Caco-2 (cell line): ENCODE results near the gene MCM3AP. TPM values are rescaled to one million over a fixed set of nuclear protein-coding genes. Genes with fewer than 3 reads are reported as not detected.

Source experiments
- BruUV-seq: library from RNA; stranded (reverse); fragments of 400-500 nt; replicated peaks from 2 replicates; lab custom pipeline; 2021; lab: Mats Ljungman, UMichigan
- CTCF ChIA-PET: fragments of 300-600 bp; sonication (Branson Sonifier 250); formaldehyde crosslinking; loops from one replicate; lab custom pipeline; 2022; ENCODE audit warnings: antibody characterized with exemption; lab: Charles Lee
- POLR2A ChIA-PET: fragments of 300-600 bp; sonication (Branson Sonifier 250); formaldehyde crosslinking; loops from one replicate; lab custom pipeline; 2022; ENCODE audit warnings: antibody characterized with exemption; lab: Charles Lee
- DNase-seq, 2 experiments: peaks; one replicate each; pipeline versions ENCODE4 v3.0.0 to v3.0.0-alpha.2; 2020 to 2022
- H3K27me3 ChIP-seq: replicated peaks from 2 replicates; pipeline ENCODE4 v1.6.0; 2011; ENCODE audit warnings: low read length; ENCODE audit not compliant: control insufficient read depth, insufficient read depth
- H3K36me3 ChIP-seq: 2 replicates; pipeline ENCODE4 v1.5.1; 2011; ENCODE audit warnings: low read length; ENCODE audit not compliant: control insufficient read depth, insufficient read depth
- H3K4me1 ChIP-seq: fragments of 250-450 bp; sonication (Bioruptor Pico); 2 replicates; pipeline ENCODE4 v1.5.1; 2020; ENCODE audit warnings: mild to moderate bottlenecking
- H3K4me3 ChIP-seq: 2 replicates; pipeline ENCODE4 v1.5.1; 2011; ENCODE audit warnings: low read depth, mild to moderate bottlenecking, control low read depth, low read length
- H3K9me3 ChIP-seq: fragments of 250-450 bp; sonication (Bioruptor Pico); 2 replicates; pipeline ENCODE4 v1.5.1; 2020; ENCODE audit warnings: mild to moderate bottlenecking, moderate library complexity
- H3K27ac Mint-ChIP-seq: one replicate; pipeline ENCODE4 v1.8.0; 2022; ENCODE audit warnings: mixed read lengths; ENCODE audit not compliant: unreplicated experiment
- H3K27me3 Mint-ChIP-seq: one replicate; pipeline ENCODE4 v1.8.0; 2022; ENCODE audit warnings: mixed read lengths; ENCODE audit not compliant: insufficient read depth, unreplicated experiment
- H3K36me3 Mint-ChIP-seq: one replicate; pipeline ENCODE4 v1.8.0; 2022; ENCODE audit warnings: mild to moderate bottlenecking, mixed read lengths; ENCODE audit not compliant: insufficient read depth, unreplicated experiment
- H3K4me1 Mint-ChIP-seq: one replicate; pipeline ENCODE4 v1.8.0; 2022; ENCODE audit warnings: low read depth, mixed read lengths; ENCODE audit not compliant: unreplicated experiment
- H3K4me3 Mint-ChIP-seq: one replicate; pipeline ENCODE4 v1.8.0; 2022; ENCODE audit warnings: mild to moderate bottlenecking, moderate library complexity, mixed read lengths; ENCODE audit not compliant: unreplicated experiment
- H3K9me3 Mint-ChIP-seq: one replicate; pipeline ENCODE4 v1.8.0; 2022; ENCODE audit warnings: mixed read lengths; ENCODE audit not compliant: unreplicated experiment
- intact Hi-C: fragments of 100-400 bp; cut with micrococcal nuclease; formaldehyde crosslinking; loops from one replicate; pipeline ENCODE4 v1.10.0; 2022; ENCODE audit not compliant: unreplicated experiment
- total RNA-seq: library from RNA; stranded (reverse); gene quantifications from 2 replicates; pipeline ENCODE4 v1.2.3, GENCODE V29; 2022
- TF ChIP-seq, protein P1 (sequence below), 2 experiments: fragments of 200-600 bp in 1 of 2; IDR thresholded peaks; 1 replicate in 1 of 2; 2 replicates in 1 of 2; pipeline versions ENCODE4 v1.5.1 to v1.8.0; 2011 to 2022; ENCODE audit warnings: antibody characterized with exemption in 1 of 2, control low read depth in 1 of 2, inconsistent platforms in 1 of 2, low read depth in 1 of 2, low read length in 1 of 2, mild to moderate bottlenecking in 1 of 2, moderate library complexity in 1 of 2; ENCODE audit not compliant: insufficient read depth in 1 of 2, severe bottlenecking in 1 of 2, unreplicated experiment in 1 of 2

The MCM3AP gene
- total RNA-seq, 1 experiment from 2014 or later = 88.1 TPM

DNA sequence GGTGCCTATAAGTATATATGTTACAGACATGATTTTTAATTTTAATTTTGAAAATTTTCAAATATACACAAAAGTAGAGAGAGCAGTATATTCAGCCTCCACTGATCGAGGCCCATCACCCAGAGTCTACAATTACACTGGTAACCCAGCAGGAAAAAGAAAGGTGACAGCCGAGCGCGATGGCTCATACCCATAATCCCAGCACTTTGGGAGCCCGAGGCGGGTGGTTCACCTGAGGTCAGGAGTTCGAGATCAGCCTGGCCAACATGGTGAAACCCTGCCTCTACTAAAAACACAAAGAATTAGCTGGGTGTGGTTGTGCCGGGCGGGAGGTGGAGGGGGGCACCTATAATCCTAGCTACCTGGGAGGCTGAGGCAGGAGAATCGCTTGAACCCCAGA, 2.1 kb upstream of the MCM3AP start:
- Histone ChIP-seq H3K4me1 (peaks cover 12% of the 10 kb centered on the region), H3K36me3 (no peaks in the 10 kb centered on the region), H3K9me3 (no peaks in the 10 kb centered on the region), H3K4me3 (0 out of 2 replicates have a peak overlapping the region, but pooled peaks have one; percentile 68), H3K27me3 (no peaks in the 10 kb centered on the region)
- ChIA-PET POLR2A (no interaction called here), CTCF (no interaction called here)
- H3K9me3 Mint-ChIP-seq = no peaks in the 10 kb centered on the region
- BruUV-seq = no TSS peak
- intact Hi-C loops = loop anchor here (2.0 kb wide), 1 partner anchor 37 kb away; the partner anchor contains the start of gene PCNT
- TF ChIP-seq, protein P1, sequence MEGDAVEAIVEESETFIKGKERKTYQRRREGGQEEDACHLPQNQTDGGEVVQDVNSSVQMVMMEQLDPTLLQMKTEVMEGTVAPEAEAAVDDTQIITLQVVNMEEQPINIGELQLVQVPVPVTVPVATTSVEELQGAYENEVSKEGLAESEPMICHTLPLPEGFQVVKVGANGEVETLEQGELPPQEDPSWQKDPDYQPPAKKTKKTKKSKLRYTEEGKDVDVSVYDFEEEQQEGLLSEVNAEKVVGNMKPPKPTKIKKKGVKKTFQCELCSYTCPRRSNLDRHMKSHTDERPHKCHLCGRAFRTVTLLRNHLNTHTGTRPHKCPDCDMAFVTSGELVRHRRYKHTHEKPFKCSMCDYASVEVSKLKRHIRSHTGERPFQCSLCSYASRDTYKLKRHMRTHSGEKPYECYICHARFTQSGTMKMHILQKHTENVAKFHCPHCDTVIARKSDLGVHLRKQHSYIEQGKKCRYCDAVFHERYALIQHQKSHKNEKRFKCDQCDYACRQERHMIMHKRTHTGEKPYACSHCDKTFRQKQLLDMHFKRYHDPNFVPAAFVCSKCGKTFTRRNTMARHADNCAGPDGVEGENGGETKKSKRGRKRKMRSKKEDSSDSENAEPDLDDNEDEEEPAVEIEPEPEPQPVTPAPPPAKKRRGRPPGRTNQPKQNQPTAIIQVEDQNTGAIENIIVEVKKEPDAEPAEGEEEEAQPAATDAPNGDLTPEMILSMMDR (IDR thresholded peaks at IDR 0.05; ENCODE audit: insufficient read depth in 1 of 2, low read depth in 1 of 2, low read length in 1 of 2, severe bottlenecking in 1 of 2, unreplicated experiment in 1 of 2) = no peak
- H3K36me3 Mint-ChIP-seq = peaks cover 47% of the 10 kb centered on the region
- H3K4me3 Mint-ChIP-seq = peak overlapping the region; percentile 88
- no peak for DNase-seq
- H3K4me1 Mint-ChIP-seq = peaks cover 7% of the 10 kb centered on the region
- H3K27me3 Mint-ChIP-seq = no peaks in the 10 kb centered on the region
- no peak overlapping the region for H3K27ac Mint-ChIP-seq

DNA sequence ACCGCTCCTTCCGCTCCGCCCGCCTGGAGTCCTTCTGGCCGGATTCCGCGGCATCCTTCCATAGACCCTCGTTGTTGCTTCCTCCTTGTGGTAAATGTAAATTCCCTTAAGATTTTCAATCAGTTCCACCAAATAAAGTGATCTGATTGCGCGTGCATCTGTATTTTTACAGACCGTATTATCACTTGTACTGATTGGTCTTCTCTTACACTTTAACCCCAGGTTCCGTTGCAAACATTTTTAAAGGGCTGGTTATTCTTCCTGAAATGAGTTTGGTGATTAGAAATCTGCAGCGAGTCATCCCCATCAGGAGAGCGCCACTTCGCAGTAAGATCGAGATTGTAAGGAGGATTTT, 1.2 kb upstream of the MCM3AP start:
- H3K27me3 Mint-ChIP-seq = no peaks in the 10 kb centered on the region
- POLR2A ChIA-PET = no interaction called here
- peak overlapping the region; percentile 82 for H3K27ac Mint-ChIP-seq
- CTCF ChIA-PET = no interaction called here
- peak overlapping the region; percentile 88 for H3K4me3 Mint-ChIP-seq
- peaks cover 47% of the 10 kb centered on the region for H3K36me3 Mint-ChIP-seq
- no TSS peak for BruUV-seq
- TF ChIP-seq, protein P1 (IDR thresholded peaks at IDR 0.05; ENCODE audit: insufficient read depth in 1 of 2, low read depth in 1 of 2, low read length in 1 of 2, severe bottlenecking in 1 of 2, unreplicated experiment in 1 of 2) = no peak
- Histone ChIP-seq H3K27me3 (no peaks in the 10 kb centered on the region), H3K9me3 (no peaks in the 10 kb centered on the region), H3K4me1 (peaks cover 12% of the 10 kb centered on the region), H3K36me3 (no peaks in the 10 kb centered on the region), H3K4me3 (peak overlapping the region; percentile 68)
- intact Hi-C loops = loop anchor here (2.0 kb wide), 1 partner anchor 38 kb away; the partner anchor contains the start of gene PCNT
- peaks cover 7% of the 10 kb centered on the region for H3K4me1 Mint-ChIP-seq
- no peaks in the 10 kb centered on the region for H3K9me3 Mint-ChIP-seq
- DNase-seq = no peak

DNA sequence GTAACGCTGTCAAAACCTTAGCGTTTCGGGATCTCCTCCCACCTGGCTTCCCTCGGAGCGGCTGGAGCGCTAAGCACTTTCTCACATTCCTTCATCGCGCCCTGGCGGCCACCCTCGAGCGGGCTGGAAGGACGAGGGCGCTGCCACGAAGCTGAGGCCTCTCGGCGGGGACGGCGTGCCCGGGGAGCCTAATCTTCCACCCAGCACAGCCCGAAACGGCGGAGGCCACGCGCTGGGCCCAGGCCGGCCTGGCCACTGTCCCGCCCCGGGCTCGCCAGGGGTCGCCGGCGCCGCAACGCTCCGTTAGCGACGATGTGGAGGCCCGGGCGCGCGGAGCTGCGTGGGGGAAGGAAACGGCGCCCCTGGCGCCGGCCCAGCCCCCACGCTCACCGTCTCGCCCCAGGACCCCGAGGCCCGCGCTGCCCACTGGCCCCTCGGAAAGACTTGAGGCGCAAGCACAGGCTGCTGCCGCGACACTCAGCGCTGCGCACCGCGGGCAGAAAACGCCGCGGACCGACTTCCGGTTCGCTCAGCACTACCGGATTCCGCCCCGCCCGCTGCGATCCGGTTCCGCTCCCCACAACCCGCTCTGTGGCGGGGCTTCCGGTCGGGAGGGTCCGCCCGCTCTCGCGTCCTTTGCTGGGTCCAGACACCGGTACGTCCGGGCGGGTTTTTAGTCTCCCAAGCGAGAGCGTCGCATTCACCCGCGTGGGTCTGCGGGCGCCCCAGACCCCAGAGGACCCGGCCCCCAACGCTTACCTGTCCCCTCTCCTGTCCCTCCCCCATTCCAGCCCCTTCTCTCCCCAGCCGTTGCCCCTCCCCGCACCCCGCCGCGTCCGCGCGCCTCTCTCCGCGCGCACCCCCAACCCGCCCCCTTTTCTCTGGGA, 593 bp upstream of the MCM3AP start, which contains the start of gene YBEY:
YBEY (plus strand) TSS at position 582 of the 887 bp plus-strand sequence. CDS start 572 bp downstream, outside the sequence.
- Mint-ChIP-seq H3K27me3 (no peaks in the 10 kb centered on the region), H3K4me3 (peak within 1 kb of the TSS; percentile 88), H3K4me1 (peaks cover 7% of the 10 kb centered on the region), H3K36me3 (peaks cover 41% of the 10 kb centered on the region), H3K27ac (peak within 1 kb of the TSS; percentile 82), H3K9me3 (no peaks in the 10 kb centered on the region)
- H3K4me1 ChIP-seq = peaks cover 12% of the 10 kb centered on the region
- DNase-seq = peak; percentile 93
- no peaks in the 10 kb centered on the region for H3K9me3 ChIP-seq
- ChIA-PET POLR2A (interaction anchor here (0.6 kb wide), 3 partner anchors 39 to 929 kb away, joined by 3 to 4 read pairs (median 3); no protein-coding TSS in a partner anchor), CTCF (interaction anchor here (1.2 to 2.2 kb wide), 2 partner anchors 39 to 315 kb away, joined by 3 to 8 read pairs; no protein-coding TSS in a partner anchor)
- TF ChIP-seq, protein P1 (IDR thresholded peaks at IDR 0.05; ENCODE audit: insufficient read depth in 1 of 2, low read depth in 1 of 2, low read length in 1 of 2, severe bottlenecking in 1 of 2, unreplicated experiment in 1 of 2) = peak; percentile 10 to 51
- BruUV-seq = no TSS peak
- intact Hi-C loops = loop anchor here (2.0 kb wide), 1 partner anchor 39 kb away; the partner anchor contains the start of gene PCNT
- H3K4me3 ChIP-seq = peak within 1 kb of the TSS; percentile 68
- H3K36me3 ChIP-seq = no peaks in the 10 kb centered on the region
- no peaks in the 10 kb centered on the region for H3K27me3 ChIP-seq
